Activated T-cell treated with anti-CD3 and anti-CD28 coated beads for 4 hours (primary cell): ENCODE data around the gene BPHL.
"Not testable (repeated sequence)": the region's sequence is repeated elsewhere in the genome, so short reads cannot be mapped to it uniquely, and the experiment has no call there.

Experiments used
- DNase-seq: peaks from one replicate; pipeline ENCODE4 v3.0.0-alpha.2; 2020

Gene BPHL

GRCh38 chr6:3186974-3187382, 68.5 kb downstream of the BPHL start:
- no peak for DNase-seq

DNA sequence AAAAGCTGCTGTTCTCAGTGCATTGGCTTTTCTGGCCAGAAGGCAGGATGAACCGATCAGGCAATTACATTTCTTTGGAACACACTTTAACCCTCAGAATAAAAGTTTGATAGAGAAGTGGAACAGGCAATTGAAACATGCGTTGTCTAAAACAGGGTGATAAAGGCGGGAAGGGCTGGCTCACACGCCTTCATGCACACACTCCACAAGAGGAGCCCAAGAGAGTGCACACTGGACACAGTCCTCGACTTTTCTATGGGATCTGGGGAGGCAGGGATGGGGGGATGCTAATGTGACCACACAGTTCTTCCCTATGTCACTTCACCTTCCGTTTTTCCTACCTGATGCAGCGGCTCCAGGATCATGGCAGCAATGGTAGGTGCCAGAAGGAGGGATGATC, 69.8 kb downstream of the BPHL start:
- no peak for DNase-seq

DNA sequence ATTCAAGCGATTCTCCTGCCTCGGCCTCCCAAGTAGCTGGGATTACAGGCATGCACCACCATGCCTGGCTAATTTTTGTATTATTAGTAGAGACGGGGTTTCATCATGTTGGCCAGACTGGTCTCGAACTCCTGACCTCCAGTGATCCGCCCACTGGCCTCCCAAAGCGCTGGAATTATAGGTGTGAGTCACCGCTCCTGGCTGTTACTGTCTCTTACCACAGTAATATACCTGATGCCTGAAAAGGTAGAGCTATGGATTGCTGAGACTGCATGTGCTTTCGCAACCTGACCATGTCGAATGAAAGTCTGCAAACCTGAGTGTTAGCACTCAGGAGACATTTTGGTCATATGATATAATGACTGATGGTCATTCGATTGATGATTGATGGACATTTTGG, 70.7 kb downstream of the BPHL start:
- not testable (repeated sequence) for DNase-seq

DNA sequence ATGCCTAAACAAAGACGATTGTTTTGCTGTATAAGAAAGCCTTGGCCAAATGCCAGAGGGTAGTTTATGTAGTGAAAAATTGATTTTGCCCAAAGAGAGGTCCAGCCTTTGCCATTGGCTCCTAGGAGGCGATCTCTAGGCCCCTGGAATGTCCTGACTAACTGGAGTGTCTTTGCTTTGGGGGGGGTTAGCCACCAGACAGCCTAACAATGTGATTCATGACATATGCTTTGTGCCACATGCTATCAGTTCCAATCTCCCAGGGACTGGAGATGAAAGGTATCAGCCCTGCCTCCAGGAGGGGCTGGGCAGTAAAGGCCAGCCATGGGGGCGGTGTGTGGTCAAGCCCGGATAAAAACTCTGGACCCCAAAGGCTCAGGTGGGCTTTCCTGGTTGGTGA, 71.5 kb downstream of the BPHL start:
- no peak for DNase-seq

GRCh38 chr6:3190779-3191178, 72.3 kb downstream of the BPHL start:
- DNase-seq, result no peak

- no peak for DNase-seq
These were observed 74.8 kb downstream of the BPHL start for GRCh38 chr6:3193102-3193849.

DNA sequence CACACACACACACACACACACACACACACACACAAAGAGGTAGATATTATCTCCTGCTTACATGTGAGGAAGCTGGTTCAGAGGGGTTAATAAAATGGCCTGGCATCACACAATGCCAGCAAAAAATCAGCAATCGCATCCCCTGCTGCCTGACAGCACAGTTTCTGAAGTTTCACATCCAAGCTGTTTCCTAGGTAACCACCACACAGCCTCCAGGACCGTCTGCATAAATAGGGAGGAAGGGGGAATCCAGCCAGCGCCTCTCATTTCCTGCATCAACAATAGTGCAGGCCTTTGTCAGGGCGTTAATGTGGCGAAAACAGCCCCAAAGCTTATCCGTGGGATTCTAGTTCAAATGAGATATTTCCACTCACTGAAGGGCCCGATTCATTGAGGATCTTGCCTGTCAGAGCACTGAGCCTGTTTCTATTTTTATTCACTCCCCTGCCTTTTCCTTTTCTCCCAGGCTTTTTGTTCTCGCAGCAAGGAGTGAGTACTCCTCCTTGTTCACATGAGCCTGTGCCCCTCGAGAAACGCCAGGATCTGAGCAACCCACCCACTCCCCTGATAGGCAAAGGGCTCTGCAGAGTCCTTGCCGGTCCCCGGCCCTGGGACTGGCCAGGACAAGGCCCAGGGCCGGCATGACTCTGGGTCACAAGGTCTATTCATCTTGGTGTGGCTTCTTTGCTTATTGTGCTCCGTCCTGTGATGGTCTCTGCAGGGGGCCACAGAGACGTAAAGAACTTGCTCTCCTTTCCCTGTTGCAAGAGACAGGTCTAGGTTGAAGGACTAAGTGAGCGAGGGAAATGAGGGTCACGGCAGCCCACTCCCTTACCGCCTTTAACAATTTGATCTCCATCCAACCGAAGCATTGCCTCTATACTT, 76.3 kb downstream of the BPHL start:
- DNase-seq, result no peak

- no peak for DNase-seq
These were observed 76.8 kb downstream of the BPHL start for GRCh38 chr6:3195420-3195694.

- DNase-seq, result no peak
These were observed 77.4 kb downstream of the BPHL start for GRCh38 chr6:3195695-3196497.

GRCh38 chr6:3196770-3197169, 78.3 kb downstream of the BPHL start:
- no peak for DNase-seq

GRCh38 chr6:3197734-3198133, 79.2 kb downstream of the BPHL start:
- DNase-seq, result not testable (repeated sequence)

DNA sequence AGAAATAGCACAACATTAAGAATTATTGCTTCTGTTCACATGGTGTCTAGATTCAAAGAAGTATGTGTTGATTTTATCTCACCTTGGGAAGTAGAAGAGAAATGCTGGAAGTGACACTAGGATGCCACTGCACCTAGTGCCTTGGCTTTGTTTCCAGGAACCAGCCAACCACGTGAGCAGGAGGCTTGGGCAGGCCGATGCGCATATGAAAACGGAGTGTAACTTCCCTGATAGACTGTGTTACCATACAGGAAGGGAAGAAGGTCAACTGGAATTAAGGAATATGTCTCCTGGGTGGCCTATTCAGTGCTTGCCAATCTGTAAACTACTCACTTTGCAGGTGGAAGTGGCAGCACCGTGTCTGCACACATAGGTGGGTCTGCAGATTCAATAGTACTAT, 80.9 kb downstream of the BPHL start:
- no peak for DNase-seq

- no peak for DNase-seq
These were observed 82.2 kb downstream of the BPHL start for GRCh38 chr6:3200682-3201081.

- no peak for DNase-seq
These were observed 82.9 kb downstream of the BPHL start for GRCh38 chr6:3201388-3201787.
